CD1c-positive myeloid dendritic cell (primary cell): ENCODE measurements around the gene FOXG1.
A peak's percentile ranks its signal among the peaks of the same experiment; 100 is the strongest.

Source experiments
- DNase-seq: peaks from one replicate; pipeline ENCODE4 v3.0.0-alpha.2; 2016; ENCODE audit errors: extremely low spot score

FOXG1 gene

GRCh38 chr14:28766469-28766955 lies at the start of gene FOXG1:
Gene FOXG1 (plus strand): TSS chr14:28766787. CDS start chr14:28767280, 493 bp downstream.
- DNase-seq, result no peak

- no peak for DNase-seq
Measured at GRCh38 chr14:28719130-28719529, 47.5 kb upstream of the FOXG1 start.

- DNase-seq, result no peak
Measured at GRCh38 chr14:28731358-28731757, 35.2 kb upstream of the FOXG1 start.

GRCh38 chr14:28742171-28742846 lies 24.3 kb upstream of the FOXG1 start:
- DNase-seq, result no peak

- DNase-seq, result no peak
Measured at GRCh38 chr14:28744126-28744525, 22.5 kb upstream of the FOXG1 start.

GRCh38 chr14:28745176-28745575 lies 21.4 kb upstream of the FOXG1 start:
- DNase-seq, result no peak

GRCh38 chr14:28746247-28746646 lies 20.3 kb upstream of the FOXG1 start:
- DNase-seq, result no peak

- DNase-seq, result no peak
Measured at GRCh38 chr14:28751467-28752058, 15.0 kb upstream of the FOXG1 start.

- DNase-seq, result peak; percentile 42
Measured at GRCh38 chr14:28754209-28754985, 12.2 kb upstream of the FOXG1 start.

- no peak for DNase-seq
Measured at GRCh38 chr14:28755198-28755815, 11.3 kb upstream of the FOXG1 start.

- no peak for DNase-seq
Measured at GRCh38 chr14:28755884-28756268, 10.7 kb upstream of the FOXG1 start.

GRCh38 chr14:28756269-28756883 lies 10.2 kb upstream of the FOXG1 start:
- DNase-seq, result no peak

- no peak for DNase-seq
Measured at GRCh38 chr14:28756884-28757570, 9.6 kb upstream of the FOXG1 start.

GRCh38 chr14:28757786-28758185 lies 8.8 kb upstream of the FOXG1 start:
- no peak for DNase-seq

GRCh38 chr14:28758253-28758884 lies 8.2 kb upstream of the FOXG1 start:
- no peak for DNase-seq

- no peak for DNase-seq
Measured at GRCh38 chr14:28758885-28759652, 7.5 kb upstream of the FOXG1 start.

- DNase-seq, result no peak
Measured at GRCh38 chr14:28759653-28760313, 6.8 kb upstream of the FOXG1 start.

- no peak for DNase-seq
Measured at GRCh38 chr14:28760431-28760996, 6.1 kb upstream of the FOXG1 start.
